ENCODE measurements around the gene ZNF507.
"Not testable (repeated sequence)": the region's sequence is repeated elsewhere in the genome, so short reads cannot be mapped to it uniquely, and the experiment has no call there.

The ZNF507 gene

GRCh38 chr19:32372726-32373517, 27.5 kb downstream of the ZNF507 start:
- no peak for DNase-seq

DNA sequence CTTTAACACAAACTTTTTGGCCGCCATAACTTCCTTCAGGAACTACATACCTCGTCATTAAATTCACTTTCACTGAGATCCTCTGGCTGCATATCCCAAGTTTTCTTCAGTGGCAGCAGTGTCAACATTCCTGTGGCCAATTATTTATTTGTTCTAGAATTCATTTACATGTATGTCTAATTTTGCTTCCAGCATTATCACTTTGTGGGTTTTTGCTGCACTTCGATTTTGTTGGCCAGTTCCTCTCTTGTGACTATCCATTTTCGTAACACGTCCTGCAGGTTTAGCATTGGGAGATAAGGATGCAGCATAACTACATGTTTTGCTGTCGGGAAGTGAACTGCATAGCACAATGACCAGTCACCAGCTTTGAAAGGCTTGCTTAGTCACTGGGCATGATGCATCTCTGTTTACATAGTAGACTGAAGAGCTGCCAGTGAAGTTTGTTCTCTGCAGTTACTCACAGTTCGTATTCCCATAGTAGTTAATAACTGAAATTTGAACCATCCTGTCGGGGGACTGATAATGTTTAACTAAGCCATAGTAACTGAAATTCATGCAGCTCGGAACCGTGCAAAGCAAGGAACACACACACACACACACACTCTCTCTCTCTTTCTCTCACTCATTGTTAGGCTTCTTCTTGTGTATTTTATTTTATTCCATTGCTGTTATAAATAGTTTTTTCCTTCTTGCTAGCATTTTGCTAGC, 28.3 kb downstream of the ZNF507 start:
- DNase-seq = no peak

DNA sequence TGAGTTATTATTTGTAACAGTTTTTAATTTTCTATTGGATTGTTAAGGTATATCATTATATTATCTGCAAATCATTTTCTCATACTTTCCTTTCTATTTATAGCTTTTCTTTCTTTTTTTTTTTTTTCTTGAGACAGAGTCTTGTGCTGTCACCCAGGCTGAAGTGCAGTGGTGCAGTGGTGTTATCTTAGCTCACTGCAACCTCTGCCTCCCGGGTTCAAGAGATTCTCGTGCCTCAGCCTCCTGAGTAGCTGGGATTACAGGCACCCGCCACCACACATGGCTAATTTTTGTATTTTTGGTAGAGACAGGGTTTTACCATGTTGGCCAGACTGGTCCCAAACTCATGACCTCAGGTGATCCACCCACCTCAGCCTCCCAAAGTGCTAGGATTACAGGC, 29.0 kb downstream of the ZNF507 start:
- DNase-seq = not testable (repeated sequence)

DNA sequence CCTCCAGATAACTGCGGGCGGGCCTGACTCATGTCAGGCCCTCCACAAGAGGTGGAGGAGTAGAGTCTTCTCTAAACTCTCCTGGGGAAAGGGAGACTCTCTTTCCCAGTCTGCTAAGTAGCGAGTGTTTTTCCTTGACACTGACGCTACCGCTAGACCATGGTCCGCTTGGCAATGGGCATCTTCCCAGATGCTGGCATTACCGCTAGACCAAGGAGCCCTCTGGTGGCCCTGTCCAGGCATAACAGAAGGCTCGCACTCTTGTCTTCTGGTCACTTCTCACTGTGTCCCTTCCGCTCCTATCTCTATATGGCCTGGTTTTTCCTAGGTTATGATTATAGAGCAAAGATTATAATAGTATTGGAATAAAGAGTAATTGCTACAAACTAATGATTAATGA, 31.7 kb downstream of the ZNF507 start:
- not testable (repeated sequence) for DNase-seq

DNA sequence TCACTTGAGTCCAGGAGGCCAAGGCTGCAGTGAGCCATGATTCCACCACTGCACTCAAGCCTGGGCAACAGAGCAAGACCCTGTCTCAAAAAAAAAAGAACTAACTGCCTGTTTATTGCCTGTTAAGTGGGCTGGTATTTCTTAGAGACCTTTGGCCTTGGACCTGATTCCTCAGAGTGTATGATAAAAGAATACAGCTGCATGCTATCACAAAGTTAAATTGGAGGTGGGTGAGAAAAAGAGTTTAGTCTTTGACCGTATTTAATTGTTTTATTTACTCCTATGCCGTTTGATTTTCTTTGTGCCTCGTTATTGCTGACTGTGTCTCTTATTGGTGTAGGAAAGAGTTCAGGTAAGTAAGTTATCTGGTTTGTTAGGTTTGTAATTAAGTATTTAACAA, 34.9 kb downstream of the ZNF507 start:
- DNase-seq = no peak

DNA sequence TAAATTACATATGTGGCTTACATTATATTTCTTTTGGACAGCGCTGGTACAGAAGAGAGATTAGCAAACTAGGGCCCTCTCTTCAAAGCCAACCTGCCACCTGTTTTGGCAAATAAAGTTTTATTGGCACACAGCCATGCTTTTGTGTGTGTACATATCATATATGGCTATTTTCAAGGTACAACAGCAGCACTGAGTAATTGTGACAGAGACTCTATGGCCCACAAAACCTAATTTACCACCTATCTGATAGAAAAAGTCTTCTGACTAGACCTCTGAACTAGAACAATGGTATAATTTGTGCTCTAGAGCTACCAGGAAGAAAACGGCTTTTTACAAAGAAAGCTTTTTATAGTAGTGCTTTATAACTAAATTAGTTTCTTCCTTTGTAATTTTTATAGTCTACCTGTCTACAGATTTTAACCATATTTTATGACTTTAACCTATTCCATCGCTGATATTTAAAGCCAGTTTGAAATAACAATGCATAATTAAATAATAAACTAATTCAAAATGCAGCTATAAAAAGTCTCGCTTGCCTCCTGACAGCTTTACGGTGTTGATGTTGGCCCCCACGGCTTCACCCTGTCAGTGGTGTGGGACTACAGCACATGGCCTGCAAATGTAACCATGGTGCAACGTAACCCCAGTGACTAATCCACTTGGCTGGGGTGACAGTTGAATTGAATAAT, 42.4 kb downstream of the ZNF507 start:
- no peak for DNase-seq

- no peak for DNase-seq
Measured at GRCh38 chr19:32388393-32388855, 43.0 kb downstream of the ZNF507 start.

DNA sequence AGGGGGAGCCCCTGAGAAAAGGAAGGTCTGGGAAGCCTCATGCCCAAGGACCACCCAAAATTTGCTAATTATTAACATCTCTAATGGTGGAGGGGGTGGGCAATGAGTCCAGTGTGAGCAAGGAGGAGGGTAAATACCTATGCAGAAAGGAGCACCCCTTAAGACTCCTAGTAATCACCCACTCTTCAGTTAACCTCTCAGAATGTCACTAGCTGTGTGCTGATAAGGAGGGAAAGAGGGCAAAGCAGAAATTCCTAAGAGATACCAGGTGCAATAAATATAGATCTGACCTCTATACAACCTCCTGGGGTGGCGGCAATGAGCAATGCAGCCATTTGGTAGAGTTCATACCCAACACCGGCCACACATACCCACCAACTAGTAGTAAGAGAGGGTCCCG, 47.5 kb downstream of the ZNF507 start:
- DNase-seq = no peak

- DNase-seq = no peak
Measured at GRCh38 chr19:32396046-32396652, 50.7 kb downstream of the ZNF507 start.

DNA sequence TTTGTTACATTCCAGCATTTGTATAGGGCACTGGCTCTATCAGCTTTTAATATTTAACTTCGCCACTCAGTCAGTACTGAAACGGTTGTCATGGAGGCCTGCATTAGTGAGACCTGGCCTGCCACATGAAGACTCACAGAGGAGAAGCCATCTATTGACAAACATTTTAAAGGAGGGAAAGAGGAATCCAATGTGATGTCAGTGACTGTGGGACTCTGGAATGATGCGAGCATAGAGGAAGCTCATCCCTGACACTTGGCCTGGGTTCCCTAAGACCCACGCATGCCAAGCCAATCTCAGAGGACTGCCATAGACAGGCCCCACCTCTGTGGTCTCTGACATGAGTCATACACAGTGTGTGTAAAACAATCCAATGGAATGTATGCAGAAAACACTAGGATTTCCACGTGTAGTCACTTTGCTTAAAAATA, 52.3 kb downstream of the ZNF507 start:
- no peak for DNase-seq

DNA sequence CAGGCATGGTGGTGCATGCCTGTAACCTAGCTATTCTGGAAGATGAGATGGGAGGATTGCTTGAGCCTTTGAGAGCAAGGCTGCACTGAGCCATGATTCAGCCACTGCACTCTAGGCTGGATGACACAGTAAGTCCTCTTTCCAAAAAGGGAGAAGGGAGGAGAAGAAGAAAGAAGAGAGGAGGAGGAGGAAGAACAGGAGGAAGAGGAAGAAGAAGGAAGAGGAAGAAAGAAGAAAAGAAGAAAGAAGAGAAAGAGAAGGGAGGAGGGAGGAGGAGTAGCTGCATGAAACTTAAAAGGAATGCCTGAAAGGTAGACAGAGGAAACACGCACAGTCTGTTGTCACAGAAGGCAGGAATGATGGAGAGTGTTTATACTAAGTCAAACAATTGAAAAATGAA, 56.6 kb downstream of the ZNF507 start:
- no peak for DNase-seq

DNA sequence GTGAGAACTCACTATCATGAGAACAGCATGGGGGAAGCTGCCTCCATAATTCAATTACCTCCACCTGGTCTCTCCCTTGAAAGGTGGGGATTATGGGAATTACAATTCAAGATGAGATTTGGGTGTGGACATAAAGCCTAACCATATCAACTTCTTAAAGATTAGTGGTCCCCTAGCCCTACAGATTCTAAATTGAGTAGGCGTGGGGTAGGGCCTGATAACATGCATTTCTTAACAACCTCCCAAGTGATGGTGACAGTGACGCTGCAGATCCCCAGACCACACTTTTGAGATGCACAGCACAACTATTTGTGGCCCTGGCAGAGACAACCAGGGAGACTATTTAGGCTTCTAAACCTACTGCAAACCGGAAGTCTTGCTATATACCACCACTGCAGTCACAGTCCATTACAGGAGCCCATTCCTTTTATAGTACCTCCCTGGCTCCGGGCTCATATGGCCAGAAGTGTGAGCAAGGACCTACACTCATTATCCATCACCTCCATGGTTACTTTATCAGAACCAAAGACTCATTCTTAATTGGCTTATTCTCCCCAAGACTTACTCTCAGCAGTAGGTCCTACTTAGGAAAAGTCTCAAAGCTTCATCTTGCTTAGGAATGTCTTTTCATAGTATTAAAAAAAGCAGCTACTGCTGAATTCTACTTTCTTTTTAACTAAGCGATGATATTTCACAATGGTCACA, 58.0 kb downstream of the ZNF507 start:
- DNase-seq = no peak

GRCh38 chr19:32404213-32404932, 59.0 kb downstream of the ZNF507 start:
- DNase-seq = no peak

DNA sequence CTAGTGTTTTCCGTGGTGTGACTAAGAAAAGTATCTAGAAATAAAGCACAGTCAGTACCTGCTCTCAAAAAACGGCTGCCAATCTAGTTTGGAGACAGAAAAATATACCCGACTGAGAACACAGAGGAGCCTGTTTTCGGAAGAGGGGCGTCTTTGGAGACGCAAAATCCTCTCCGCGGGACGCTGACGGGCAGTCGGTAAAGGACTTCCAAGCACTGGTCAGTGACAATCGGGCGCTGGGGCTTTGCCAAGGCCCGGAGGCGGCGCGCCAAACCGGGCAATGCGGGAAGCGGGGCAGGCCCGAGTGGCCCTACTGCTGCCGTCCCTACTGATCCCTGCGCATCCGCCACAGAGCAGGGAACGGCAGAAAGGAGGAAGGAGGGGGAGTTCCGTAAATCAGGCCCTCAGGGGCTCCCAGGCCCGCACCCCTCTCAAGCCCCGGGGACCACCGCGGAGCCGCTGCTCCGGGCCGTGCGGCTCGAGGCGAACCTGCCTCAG, 59.6 kb downstream of the ZNF507 start:
- DNase-seq = no peak

DNA sequence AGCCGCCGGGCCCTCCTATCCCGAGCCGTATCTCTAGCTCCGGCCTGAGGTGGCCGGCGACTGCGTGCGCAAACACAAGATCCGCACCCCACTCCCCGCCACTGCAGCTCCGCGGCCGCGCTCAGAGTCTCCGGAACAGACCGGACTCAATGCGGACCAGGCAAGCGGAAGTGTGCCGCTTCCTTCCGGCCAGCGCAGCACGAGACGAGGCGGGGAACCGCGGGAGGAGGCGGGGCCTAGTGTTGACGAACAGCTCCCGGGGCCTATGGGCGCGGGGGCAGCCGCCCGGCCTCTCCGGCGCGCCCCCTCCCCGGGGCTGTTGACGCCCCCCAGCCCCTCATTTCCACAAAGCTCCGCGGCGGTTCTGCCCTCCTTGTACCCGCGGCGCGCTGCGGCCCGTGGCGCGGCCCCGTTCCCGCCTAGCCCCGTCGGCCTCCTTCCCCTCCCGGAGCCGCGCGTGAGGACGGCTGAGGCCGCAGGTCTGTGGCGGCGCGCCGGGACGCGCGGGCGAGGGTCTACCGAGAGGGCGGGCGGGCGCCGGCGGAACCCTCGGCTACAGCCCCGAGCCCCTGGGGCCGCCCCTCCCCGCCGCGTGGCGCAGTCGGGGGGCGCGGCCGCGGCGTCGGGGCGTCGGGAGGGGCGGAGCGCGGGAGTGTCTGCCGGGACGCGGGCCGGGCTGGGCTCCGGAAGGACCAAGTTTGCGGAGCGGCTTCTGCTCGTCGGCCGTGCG, 60.2 kb downstream of the ZNF507 start, which contains the start of gene DPY19L3:
TSS of gene DPY19L3 (plus strand) at position 340 of the 730 bp plus-strand sequence. CDS start 2,484 bp downstream, outside the sequence.
- DNase-seq = peak; percentile 70 to 82 (median 80)

GRCh38 chr19:32406161-32407003, 61.0 kb downstream of the ZNF507 start:
- DNase-seq = no peak

DNA sequence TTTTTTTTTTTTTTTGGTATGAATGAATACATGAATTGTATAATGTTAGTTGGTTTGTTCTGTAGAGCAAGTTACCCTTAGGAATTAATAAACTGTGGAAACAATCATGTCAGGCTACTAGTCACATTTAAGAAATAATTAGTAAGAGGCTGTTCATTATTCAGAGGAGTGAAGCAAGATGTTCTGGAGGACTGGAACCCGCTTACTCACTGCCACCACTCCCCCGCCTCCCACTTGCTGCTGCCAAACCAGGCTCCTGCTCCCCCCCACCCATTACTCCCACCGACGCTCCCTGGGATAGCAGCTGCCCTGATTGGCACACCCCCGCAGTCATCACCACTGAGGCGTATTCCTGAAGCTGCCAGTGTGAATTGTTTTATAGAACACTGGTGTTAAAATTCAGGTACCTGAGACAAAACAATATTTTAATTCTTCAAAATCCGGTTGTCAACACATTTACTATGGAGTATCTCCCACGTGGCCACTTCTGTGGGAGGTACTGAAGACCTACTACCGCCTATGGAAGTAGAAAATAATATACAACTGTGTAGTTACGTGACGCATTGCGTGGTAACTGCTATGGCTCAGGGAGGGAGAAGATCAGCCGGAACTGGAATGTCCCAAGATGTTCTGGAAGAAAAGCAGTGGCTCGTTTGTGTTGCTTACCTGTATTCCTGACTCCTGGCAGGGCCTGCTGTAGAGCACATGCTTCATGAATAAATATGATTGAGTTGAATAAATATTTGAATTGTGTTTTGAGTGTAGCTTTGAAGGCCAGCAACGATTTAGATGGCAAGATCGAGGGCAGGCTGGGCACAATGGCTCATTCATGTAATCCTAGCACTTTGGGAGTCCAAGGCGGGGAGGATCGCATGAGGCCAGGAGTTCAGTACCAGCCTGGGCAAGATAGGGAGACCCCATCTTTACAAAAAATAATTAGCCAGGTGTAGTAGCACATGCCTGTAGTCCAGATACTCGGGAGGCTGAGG, 61.9 kb downstream of the ZNF507 start:
- no peak for DNase-seq

GRCh38 chr19:32415246-32415645, 69.8 kb downstream of the ZNF507 start:
- DNase-seq = no peak

Data from activated naive CD4-positive, alpha-beta T cell (primary cell).